Measurements from ENCODE around the gene LONRF3.

LONRF3 gene

DNA sequence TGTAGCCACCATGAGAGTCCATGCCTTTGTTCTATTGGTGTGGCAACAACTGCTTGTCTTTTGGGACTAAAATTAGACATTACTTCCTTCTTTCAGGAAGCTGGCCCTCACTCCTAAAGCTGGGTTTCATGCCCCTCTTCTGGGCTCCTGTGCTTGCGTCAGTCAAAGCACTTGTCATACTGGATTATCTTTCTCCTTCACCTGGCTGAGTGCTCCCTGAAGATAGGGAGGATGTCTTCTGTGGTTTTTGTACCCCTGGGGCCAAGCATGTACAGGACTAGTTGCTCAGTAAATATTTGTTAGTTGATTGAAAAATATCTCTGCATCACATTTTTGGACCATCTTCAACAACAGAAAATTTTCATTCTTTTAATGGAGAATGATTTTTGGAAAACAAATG is 26.1 kb upstream of the LONRF3 start:
- TF ChIP-seq, protein P1, sequence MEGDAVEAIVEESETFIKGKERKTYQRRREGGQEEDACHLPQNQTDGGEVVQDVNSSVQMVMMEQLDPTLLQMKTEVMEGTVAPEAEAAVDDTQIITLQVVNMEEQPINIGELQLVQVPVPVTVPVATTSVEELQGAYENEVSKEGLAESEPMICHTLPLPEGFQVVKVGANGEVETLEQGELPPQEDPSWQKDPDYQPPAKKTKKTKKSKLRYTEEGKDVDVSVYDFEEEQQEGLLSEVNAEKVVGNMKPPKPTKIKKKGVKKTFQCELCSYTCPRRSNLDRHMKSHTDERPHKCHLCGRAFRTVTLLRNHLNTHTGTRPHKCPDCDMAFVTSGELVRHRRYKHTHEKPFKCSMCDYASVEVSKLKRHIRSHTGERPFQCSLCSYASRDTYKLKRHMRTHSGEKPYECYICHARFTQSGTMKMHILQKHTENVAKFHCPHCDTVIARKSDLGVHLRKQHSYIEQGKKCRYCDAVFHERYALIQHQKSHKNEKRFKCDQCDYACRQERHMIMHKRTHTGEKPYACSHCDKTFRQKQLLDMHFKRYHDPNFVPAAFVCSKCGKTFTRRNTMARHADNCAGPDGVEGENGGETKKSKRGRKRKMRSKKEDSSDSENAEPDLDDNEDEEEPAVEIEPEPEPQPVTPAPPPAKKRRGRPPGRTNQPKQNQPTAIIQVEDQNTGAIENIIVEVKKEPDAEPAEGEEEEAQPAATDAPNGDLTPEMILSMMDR (IDR thresholded peaks at IDR 0.05; ENCODE audit: extremely low read depth, insufficient read depth, missing control alignments): no peak
- in situ Hi-C loops (cut with MboI; ENCODE audit: low pct_unique_long_range_greater_than_20kb, low sequenced_read_pairs, unreplicated experiment): no loop called here
- DNase-seq (ENCODE audit: low spot score): no peak

DNA sequence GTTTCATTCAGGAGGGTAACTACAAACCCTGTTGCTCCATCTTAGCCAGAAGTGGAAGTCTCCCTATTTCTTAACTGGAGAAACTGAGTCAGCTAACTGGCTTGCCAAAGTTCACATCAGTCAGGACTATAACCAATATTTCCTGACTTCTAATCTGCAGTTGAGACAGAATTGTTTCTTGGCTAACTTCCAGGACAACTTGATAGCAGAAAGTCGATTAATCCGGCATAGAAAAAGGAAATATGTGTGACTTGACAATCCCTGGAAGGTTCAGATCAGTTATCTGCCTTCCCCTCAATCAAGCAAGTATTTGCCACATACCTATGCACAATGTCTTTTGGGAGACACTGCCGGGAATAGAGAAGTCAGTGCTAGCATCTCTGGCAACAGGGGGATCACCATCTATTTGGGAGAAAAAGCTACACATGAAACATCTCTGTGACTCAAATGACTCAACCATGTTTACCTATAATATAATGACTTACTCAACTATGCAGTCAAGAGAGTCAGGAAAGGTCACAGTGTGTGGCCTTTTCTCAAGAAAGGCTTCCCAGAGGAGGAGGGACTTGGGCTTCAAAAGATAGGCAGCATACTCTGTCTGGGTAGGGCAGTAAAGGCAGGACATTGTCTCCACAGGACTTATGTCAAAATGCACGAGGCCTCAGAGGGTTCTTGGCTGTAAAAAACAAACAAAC is 12.4 kb upstream of the LONRF3 start:
- TF ChIP-seq, protein P1 (IDR thresholded peaks at IDR 0.05; ENCODE audit: extremely low read depth, insufficient read depth, missing control alignments): no peak
- in situ Hi-C loops (cut with MboI; ENCODE audit: low pct_unique_long_range_greater_than_20kb, low sequenced_read_pairs, unreplicated experiment): no loop called here
- DNase-seq (ENCODE audit: low spot score): no peak

DNA sequence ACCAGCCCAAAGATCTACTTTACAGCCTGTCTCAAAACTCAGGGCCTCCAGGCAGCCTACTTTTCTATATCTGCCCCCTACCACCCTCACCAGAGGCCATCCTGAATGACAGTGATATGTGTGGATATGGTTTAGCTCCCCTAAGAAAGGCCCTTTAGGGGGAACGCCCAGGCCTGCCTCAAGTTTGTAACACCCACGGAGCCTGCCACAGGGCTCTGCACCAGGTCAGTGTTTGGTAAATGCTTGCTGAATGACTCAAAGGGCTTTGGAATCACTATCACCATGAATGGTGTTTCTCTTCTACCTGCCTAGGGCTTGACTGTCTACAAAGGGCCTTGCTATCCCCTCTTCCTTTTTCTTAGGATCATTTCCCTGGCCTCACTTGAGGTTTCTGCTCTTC is 11.3 kb upstream of the LONRF3 start:
- in situ Hi-C loops (cut with MboI; ENCODE audit: low pct_unique_long_range_greater_than_20kb, low sequenced_read_pairs, unreplicated experiment): no loop called here
- no peak for DNase-seq (ENCODE audit: low spot score)
- TF ChIP-seq, protein P1 (IDR thresholded peaks at IDR 0.05; ENCODE audit: extremely low read depth, insufficient read depth, missing control alignments): no peak

DNA sequence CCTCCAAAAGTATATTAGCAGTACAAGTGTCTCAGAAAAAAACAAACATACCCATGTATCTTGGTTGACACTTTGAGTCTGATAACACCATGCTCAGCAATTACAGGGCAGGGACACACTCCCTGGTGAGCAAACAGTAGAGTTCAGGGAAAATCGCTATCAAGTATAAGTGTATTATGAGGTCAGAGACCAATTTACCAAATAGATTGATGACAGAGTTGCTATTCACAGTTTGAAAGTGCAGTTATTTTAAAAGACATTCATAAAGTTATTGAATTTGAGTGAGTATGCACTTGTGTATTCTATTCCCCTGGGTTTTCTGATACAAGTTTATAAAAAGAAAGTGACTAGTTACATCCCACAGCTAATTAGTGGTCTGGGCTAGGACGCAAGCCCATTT is 10.2 kb upstream of the LONRF3 start:
- TF ChIP-seq, protein P1 (IDR thresholded peaks at IDR 0.05; ENCODE audit: extremely low read depth, insufficient read depth, missing control alignments): no peak
- no peak for DNase-seq (ENCODE audit: low spot score)
- in situ Hi-C loops (cut with MboI; ENCODE audit: low pct_unique_long_range_greater_than_20kb, low sequenced_read_pairs, unreplicated experiment): no loop called here

DNA sequence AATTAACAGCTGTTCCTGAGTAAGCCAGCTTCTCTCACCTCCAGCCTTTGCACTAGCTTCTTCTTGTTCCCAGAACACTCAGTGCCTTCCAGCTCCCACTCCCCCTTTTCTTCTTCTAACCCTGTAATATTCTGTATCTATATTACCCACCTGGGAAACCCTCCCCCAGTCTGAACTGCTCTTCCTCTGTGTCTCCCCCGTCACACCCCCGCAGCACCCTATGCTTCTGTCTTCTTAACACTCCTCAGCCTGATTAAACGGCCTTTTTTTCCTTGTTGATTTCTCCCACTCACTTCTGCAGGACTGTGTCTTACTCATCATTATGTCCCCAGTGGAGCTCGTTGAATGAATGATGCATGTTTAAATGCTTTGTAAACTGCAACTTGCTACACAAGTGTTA is 9.0 kb upstream of the LONRF3 start:
- in situ Hi-C loops (cut with MboI; ENCODE audit: low pct_unique_long_range_greater_than_20kb, low sequenced_read_pairs, unreplicated experiment): no loop called here

DNA sequence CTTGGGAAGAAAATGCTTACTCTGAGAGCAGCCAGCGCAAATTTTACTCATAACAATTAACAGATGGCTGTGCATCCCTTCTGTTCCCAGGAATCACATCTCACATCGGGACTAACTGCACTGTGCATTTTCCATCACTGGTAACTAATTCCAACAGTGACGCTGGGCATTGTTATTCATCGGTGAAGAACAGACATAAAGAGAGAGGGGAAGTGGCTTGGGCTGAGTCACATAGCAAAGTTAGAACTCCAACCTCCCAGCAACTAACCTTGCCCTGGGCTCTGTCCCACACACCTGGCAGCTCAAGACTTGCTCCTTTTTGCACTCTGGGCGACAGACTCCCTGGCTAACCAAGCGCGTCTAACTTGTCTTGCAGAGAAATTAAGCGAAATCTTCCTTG is 6.4 kb upstream of the LONRF3 start:
- no peak for DNase-seq (ENCODE audit: low spot score)
- TF ChIP-seq, protein P1 (IDR thresholded peaks at IDR 0.05; ENCODE audit: extremely low read depth, insufficient read depth, missing control alignments): no peak
- in situ Hi-C loops (cut with MboI; ENCODE audit: low pct_unique_long_range_greater_than_20kb, low sequenced_read_pairs, unreplicated experiment): no loop called here

More for the DNA sequence above, 9.0 kb upstream of the LONRF3 start:
- DNase-seq (ENCODE audit: low spot score): no peak
- TF ChIP-seq, protein P1 (IDR thresholded peaks at IDR 0.05; ENCODE audit: extremely low read depth, insufficient read depth, missing control alignments): no peak

Data from GM13977 (cell line).